ENCODE data around the gene TMEM256. TPM values are rescaled to one million over a fixed set of nuclear protein-coding genes. Genes with fewer than 3 reads are reported as not detected.

The TMEM256 gene
- total RNA-seq, 1 experiment from 2014 or later = 52.0 TPM

- DNase-seq = peak; percentile 70
- Histone ChIP-seq H3K27me3 (no peaks in the 10 kb centered on the region; the same call in 1 of the 2 replicates), H3K9me3 (no peaks in the 10 kb centered on the region), H3K4me3 (peak overlapping the region; percentile 20; the same call in 1 of the 2 replicates), H3K36me3 (no peaks in the 10 kb centered on the region)
Observed at GRCh38 chr17:7436556-7437368, 32.9 kb upstream of the TMEM256 start.

GRCh38 chr17:7435676-7436555, 32.0 kb upstream of the TMEM256 start:
- H3K4me3 ChIP-seq = 0 out of 2 replicates have a peak overlapping the region, but pooled peaks have one; percentile 6
- no peaks in the 10 kb centered on the region for H3K36me3 ChIP-seq
- DNase-seq = no peak
- H3K9me3 ChIP-seq = no peaks in the 10 kb centered on the region
- no peaks in the 10 kb centered on the region; the same call in 1 of the 2 replicates for H3K27me3 ChIP-seq

- Histone ChIP-seq H3K36me3 (no peaks in the 10 kb centered on the region), H3K9me3 (no peaks in the 10 kb centered on the region), H3K4me3 (no peak overlapping the region), H3K27me3 (no peaks in the 10 kb centered on the region)
- DNase-seq = no peak
Observed at GRCh38 chr17:7432296-7432695, 28.4 kb upstream of the TMEM256 start.

DNA sequence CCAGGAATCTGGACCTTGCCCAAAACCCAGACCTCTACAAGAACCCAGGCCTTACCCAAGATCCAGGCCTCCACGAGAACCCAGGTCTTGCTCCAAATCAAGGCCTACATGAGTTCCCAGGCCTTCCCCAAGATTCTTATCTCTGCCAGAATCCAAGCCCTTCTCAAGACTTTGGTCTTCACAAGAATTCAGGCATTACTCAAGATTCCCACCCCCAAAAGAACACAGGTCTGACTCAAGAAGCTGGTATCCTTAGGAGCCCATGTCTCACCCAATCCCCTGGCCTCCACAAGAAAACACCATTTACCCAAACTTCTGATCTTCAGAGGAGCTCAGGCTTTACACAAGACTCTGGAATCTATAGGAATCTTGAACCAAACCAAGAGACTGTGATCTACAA, 27.3 kb upstream of the TMEM256 start:
- H3K4me3 ChIP-seq = no peak overlapping the region
- H3K36me3 ChIP-seq = no peaks in the 10 kb centered on the region
- DNase-seq = no peak
- H3K9me3 ChIP-seq = no peaks in the 10 kb centered on the region
- no peaks in the 10 kb centered on the region for H3K27me3 ChIP-seq

GRCh38 chr17:7429722-7430121, 25.8 kb upstream of the TMEM256 start:
- DNase-seq = no peak
- no peaks in the 10 kb centered on the region for H3K36me3 ChIP-seq
- no peaks in the 10 kb centered on the region for H3K9me3 ChIP-seq
- H3K27me3 ChIP-seq = no peaks in the 10 kb centered on the region
- no peak overlapping the region for H3K4me3 ChIP-seq

DNA sequence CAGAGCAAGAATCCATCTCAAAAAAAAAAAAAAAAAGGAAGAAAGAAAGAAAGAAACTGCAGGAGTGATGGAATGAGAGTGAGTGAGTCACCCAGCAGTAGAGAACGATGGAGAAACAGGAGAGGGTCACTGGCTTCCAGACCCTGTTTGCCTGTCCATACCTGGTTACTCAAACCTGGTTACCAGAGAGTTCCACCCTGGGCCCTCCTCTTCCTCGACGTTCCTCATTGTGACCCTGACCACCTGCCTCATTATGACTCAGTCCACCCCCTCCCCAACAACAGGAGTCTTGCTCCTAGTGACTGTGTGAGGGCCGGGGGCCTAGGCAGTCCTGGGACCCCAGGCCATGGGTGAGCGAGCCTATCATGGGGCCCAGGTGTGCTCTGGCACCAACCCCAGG, 24.7 kb upstream of the TMEM256 start, which contains the start of gene SPEM3:
SPEM3 (plus strand) TSS at position 301 of the 400 bp plus-strand sequence; CDS start at position 347, 46 bp downstream.
- Histone ChIP-seq H3K27me3 (no peaks in the 10 kb centered on the region), H3K36me3 (no peaks in the 10 kb centered on the region), H3K9me3 (no peaks in the 10 kb centered on the region), H3K4me3 (no peak within 1 kb of the TSS)
- DNase-seq = no peak

DNA sequence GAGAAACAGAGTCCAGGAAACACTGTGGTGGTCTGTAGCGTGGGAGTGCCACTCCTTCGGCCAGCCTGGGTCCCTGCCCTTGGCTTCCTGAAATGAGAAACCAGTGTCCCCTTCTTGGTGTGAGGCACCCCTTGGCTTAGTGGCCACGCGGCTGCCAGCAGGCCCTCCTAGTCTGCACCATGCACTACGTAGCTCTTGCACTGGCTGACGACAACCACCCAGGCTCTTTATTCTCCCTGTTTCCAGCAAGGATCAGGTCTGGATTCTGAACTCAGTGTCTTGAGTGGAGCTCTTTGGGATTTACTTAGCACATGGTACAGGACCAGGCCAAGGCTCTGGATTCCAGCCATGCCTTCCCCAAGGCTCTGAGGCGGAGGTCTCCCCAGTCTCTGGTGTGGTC, 23.7 kb upstream of the TMEM256 start:
- no peak for DNase-seq
- Histone ChIP-seq H3K4me3 (no peak overlapping the region), H3K36me3 (no peaks in the 10 kb centered on the region), H3K27me3 (no peaks in the 10 kb centered on the region), H3K9me3 (no peaks in the 10 kb centered on the region)

DNA sequence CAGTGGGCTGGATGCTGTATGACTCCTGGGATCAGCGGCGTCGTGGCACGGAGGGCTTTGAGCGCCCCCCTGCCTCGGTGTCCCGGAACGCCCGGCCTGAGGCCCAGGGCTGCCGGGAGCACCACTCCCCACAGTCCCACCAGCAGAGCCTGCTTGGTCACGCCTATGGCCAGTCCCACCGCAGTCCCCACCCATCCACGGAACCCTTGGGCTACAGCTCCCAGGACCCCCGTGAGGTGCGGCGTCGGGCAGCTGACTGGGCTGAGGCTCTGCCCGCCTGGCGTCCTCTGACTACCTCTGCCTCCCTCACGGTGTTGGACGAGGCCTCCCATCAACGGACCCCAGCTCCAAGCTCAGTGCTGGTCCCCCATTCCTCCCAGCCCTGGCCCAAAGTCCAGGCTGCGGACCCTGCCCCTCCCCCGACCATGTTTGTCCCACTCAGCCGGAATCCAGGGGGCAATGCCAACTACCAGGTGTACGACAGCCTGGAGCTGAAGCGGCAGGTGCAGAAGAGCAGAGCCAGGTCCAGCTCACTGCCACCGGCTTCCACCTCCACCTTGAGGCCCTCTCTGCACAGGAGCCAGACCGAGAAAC, 23.1 kb upstream of the TMEM256 start:
- DNase-seq = no peak
- H3K9me3 ChIP-seq = no peaks in the 10 kb centered on the region
- H3K27me3 ChIP-seq = no peaks in the 10 kb centered on the region
- no peak overlapping the region for H3K4me3 ChIP-seq
- H3K36me3 ChIP-seq = no peaks in the 10 kb centered on the region

- Histone ChIP-seq H3K4me3 (no peak overlapping the region), H3K9me3 (no peaks in the 10 kb centered on the region)
- DNase-seq = no peak
Observed at GRCh38 chr17:7426203-7426863, 22.4 kb upstream of the TMEM256 start.

DNA sequence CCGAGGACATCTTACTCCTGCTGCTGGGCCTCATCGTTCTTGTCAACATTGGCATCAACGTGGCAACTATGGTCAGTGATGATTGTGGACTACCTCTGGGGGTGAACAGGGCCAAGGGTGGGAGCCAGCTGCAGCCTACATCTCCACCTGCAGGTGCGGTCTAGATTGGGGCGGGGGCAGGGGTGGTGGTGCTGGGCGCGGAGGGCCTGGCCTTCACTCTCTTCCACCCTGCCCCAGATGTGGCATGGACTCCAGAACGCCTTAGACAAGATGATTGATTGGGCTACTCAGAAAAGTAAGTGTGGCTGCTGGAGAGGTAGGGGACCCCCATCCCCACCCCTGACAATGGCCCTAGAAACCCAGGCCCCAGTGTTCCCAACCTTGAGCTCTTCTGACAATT, 21.9 kb upstream of the TMEM256 start:
- H3K4me3 ChIP-seq = no peak overlapping the region
- no peaks in the 10 kb centered on the region for H3K9me3 ChIP-seq
- H3K27me3 ChIP-seq = no peaks in the 10 kb centered on the region
- H3K36me3 ChIP-seq = no peaks in the 10 kb centered on the region
- DNase-seq = no peak

More at GRCh38 chr17:7426203-7426863, 22.4 kb upstream of the TMEM256 start:
- H3K36me3 ChIP-seq = no peaks in the 10 kb centered on the region
- H3K27me3 ChIP-seq = no peaks in the 10 kb centered on the region

DNA sequence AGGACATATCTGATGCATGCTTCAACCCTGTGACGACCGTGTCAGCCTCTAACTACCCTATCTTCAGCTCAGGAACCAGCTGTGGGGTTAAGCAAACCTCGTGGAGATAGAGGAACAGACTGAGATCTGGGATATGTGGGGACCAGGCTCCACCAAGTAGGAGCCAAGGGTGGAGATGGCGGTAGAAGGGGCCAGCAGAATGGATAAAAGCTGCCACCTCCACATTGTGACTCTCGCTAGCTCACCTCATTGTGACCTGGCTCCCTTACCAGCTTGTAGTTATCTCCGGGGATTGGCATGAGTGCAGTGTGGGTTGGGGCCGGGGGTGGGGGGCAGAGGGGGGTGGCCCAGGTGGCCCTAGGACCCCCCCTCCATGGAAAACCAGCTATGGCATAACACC, 21.4 kb upstream of the TMEM256 start, which contains the start of gene SPEM2:
SPEM2 (plus strand) TSS at position 301 of the 400 bp plus-strand sequence; CDS start at position 374, 73 bp downstream.
- no peak within 1 kb of the TSS for H3K4me3 ChIP-seq
- no peaks in the 10 kb centered on the region for H3K27me3 ChIP-seq
- no peaks in the 10 kb centered on the region for H3K9me3 ChIP-seq
- no peak for DNase-seq
- no peaks in the 10 kb centered on the region for H3K36me3 ChIP-seq

DNA sequence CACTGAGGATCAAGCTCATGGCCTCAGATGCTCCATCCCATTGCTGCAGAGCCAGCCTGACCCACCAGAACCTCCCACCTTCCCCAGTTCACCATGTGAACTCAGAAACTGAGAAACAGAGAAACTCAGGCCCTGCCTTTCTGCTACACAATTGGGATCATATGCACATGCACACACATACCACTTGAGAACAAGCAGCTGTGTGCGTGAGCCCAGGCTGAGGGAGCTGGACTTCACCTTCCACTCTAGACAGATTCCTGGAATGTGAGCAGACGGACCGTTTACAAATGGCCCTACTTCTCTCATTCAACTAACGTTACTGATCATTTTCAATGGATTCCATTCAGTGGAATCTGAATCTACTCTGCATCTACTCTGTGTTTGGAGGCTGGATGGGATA, 19.8 kb upstream of the TMEM256 start:
- H3K9me3 ChIP-seq = no peaks in the 10 kb centered on the region
- H3K27me3 ChIP-seq = no peaks in the 10 kb centered on the region
- no peak overlapping the region for H3K4me3 ChIP-seq
- no peak for DNase-seq
- H3K36me3 ChIP-seq = no peaks in the 10 kb centered on the region

DNA sequence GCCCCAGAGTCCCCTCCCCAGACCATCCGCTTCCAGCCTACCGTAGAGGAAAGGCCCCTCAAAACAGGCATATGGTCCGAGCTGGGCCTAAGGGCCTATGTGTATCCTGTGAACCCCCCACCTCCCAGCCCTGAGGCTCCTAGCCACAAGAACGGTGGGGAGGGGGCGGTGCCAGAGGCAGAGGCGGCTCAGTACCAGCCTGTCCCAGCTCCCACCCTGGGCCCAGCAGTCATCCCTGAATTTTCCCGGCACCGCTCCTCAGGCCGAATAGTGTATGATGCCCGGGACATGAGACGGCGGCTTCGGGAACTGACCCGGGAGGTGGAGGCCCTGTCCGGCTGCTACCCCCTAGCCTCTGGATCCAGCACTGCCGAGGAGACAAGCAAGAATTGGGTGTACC, 17.3 kb upstream of the TMEM256 start:
- Histone ChIP-seq H3K36me3 (no peaks in the 10 kb centered on the region), H3K9me3 (no peaks in the 10 kb centered on the region), H3K4me3 (no peak overlapping the region), H3K27me3 (no peaks in the 10 kb centered on the region)
- no peak for DNase-seq

DNA sequence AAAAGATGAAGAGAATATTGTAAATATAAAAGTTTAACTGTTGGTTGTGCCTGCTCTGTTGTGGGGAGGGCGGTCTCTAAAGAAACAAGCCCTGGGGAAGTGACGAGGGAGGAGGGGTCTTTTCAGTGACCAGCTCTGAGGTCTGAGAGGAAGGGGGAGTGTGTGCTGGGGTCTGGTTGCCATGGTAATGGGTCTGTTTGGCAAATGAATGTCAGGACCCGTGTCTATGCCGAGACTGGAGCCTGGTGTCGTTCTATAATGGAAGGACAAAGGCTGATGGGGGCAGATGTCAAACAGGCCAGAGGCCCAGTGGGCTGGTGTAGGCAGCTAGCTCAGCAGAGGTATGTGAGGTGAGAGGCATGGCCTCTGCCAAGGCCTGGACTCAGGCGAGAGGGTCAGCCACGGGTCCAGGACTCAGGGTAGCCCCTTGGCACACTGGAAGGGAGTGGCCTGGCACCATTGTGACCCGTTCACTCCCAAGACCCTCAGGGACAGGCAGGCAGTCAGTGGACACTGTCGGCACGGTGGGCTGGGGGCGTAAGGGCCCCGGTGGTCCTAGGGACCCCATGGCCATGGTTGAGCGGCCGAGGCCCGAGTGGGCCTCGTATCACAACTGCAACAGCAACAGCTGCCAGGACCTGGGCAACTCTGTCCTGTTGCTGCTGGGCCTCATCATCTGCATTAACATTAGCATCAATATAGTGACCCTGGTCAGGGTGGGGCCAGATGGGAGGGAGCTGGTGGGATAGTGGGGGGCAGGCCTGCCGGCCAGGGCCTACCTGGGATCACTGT, 16.1 kb upstream of the TMEM256 start, which contains the start of gene SPEM1:
SPEM1 (plus strand) TSS at position 506 of the 792 bp plus-strand sequence; CDS start at position 567, 61 bp downstream.
- H3K4me3 ChIP-seq = no peak within 1 kb of the TSS
- DNase-seq = no peak
- H3K27me3 ChIP-seq = no peaks in the 10 kb centered on the region
- no peaks in the 10 kb centered on the region for H3K36me3 ChIP-seq
- H3K9me3 ChIP-seq = no peaks in the 10 kb centered on the region

GRCh38 chr17:7418472-7419152, 14.7 kb upstream of the TMEM256 start:
- no peaks in the 10 kb centered on the region for H3K36me3 ChIP-seq
- no peak overlapping the region for H3K4me3 ChIP-seq
- no peak for DNase-seq
- no peaks in the 10 kb centered on the region for H3K9me3 ChIP-seq
- no peaks in the 10 kb centered on the region for H3K27me3 ChIP-seq

Data from MG63 (cell line).